Endothelial cell of umbilical vein (primary cell): ENCODE measurements around the gene KIF25. TPM values are rescaled to one million over a fixed set of nuclear protein-coding genes. Genes with fewer than 3 reads are reported as not detected.

Experiments used
- BruUV-seq: library from RNA; stranded (reverse); fragments of 400-500 nt; replicated peaks from 2 replicates; lab custom pipeline; 2021; lab: Mats Ljungman, UMichigan
- CTCF ChIA-PET: fragments of 300-600, 350-600 bp; sonication (Branson Sonifier 250); formaldehyde crosslinking; loops from one replicate; lab custom pipeline; 2021; ENCODE audit warnings: antibody characterized with exemption, inconsistent platforms; lab: Charles Lee
- POLR2A ChIA-PET: fragments of 300-600, 350-600 bp; sonication (Branson Sonifier 250); formaldehyde crosslinking; loops from one replicate; lab custom pipeline; 2021; ENCODE audit warnings: antibody characterized with exemption, inconsistent platforms; lab: Charles Lee
- DNase-seq: peaks from one replicate; pipeline ENCODE4 v3.0.0-alpha.2; 2011; ENCODE audit warnings: low read depth, low spot score
- FAIRE-seq: peaks from 2 replicates; lab custom pipeline; 2011; peaks lifted over from hg19 to GRCh38; lab: Jason Lieb, UNC
- H2AFZ ChIP-seq: 2 replicates; pipeline ENCODE4 v1.6.0; 2012; ENCODE audit warnings: low read depth, low read length, control low read depth, inconsistent platforms
- H3K27ac ChIP-seq: 2 replicates; pipeline ENCODE4 v1.5.1; 2011; ENCODE audit warnings: low read depth, mild to moderate bottlenecking, control low read depth, low read length, moderate library complexity; ENCODE audit not compliant: insufficient read depth
- H3K27me3 ChIP-seq, 2 experiments: 2 replicates each; pipeline versions ENCODE4 v1.6.0 to v1.6.1; 2011; ENCODE audit warnings: low read length in 2 of 2, mixed read lengths in 1 of 2; ENCODE audit not compliant: control insufficient read depth in 2 of 2, insufficient read depth in 2 of 2
- H3K36me3 ChIP-seq, 2 experiments: 2 replicates in 1 of 2; 3 replicates in 1 of 2; pipeline ENCODE4 v1.5.1; 2011; ENCODE audit warnings: low read length in 2 of 2, mild to moderate bottlenecking in 1 of 2, moderate library complexity in 1 of 2; ENCODE audit not compliant: control insufficient read depth in 2 of 2, insufficient read depth in 2 of 2; ENCODE audit errors: extremely low read depth in 1 of 2
- H3K4me1 ChIP-seq: 3 replicates; pipeline ENCODE4 v1.5.1; 2011; ENCODE audit warnings: mild to moderate bottlenecking, low read length; ENCODE audit not compliant: control insufficient read depth, insufficient read depth; ENCODE audit errors: extremely low read depth
- H3K4me2 ChIP-seq: 2 replicates; pipeline ENCODE4 v1.6.1; 2011; ENCODE audit warnings: low read length, control low read depth, mixed read lengths; ENCODE audit not compliant: insufficient read depth
- H3K4me3 ChIP-seq, 3 experiments: fragments of 200-600 bp in 1 of 3; sonication (generic), shearing (Covaris generic) in 1 of 3; replicated peaks in 1 of 3; 2 replicates each; pipeline ENCODE4 v1.5.1; 2011 to 2016; ENCODE audit warnings: control low read depth in 3 of 3, low read length in 3 of 3, mild to moderate bottlenecking in 2 of 3, inconsistent platforms in 1 of 3, low read depth in 1 of 3, moderate library complexity in 1 of 3; ENCODE audit not compliant: insufficient read depth in 1 of 3
- H3K79me2 ChIP-seq: 2 replicates; pipeline ENCODE4 v1.6.0; 2012; ENCODE audit warnings: low read length, inconsistent platforms; ENCODE audit not compliant: control insufficient read depth, insufficient read depth
- H3K9ac ChIP-seq: replicated peaks from 2 replicates; pipeline ENCODE3; 2011; ENCODE audit warnings: low read length, control low read depth; ENCODE audit not compliant: insufficient read depth; ENCODE audit errors: extremely low read depth
- H3K9me1 ChIP-seq: replicated peaks from 3 replicates; pipeline ENCODE4 v1.6.0; 2011; ENCODE audit warnings: mild to moderate bottlenecking, low read length; ENCODE audit not compliant: control insufficient read depth, insufficient read depth; ENCODE audit errors: extremely low read depth
- H3K9me3 ChIP-seq: replicated peaks from 2 replicates; pipeline ENCODE4 v1.5.1; 2012; ENCODE audit warnings: low read length, inconsistent platforms; ENCODE audit not compliant: control insufficient read depth, insufficient read depth
- H4K20me1 ChIP-seq: replicated peaks from 2 replicates; pipeline ENCODE3; 2011; ENCODE audit warnings: mild to moderate bottlenecking, low read length; ENCODE audit not compliant: control insufficient read depth, insufficient read depth; ENCODE audit errors: extremely low read depth
- EZH2 ChIP-seq: IDR thresholded peaks from 2 replicates; pipeline ENCODE4 v1.6.1; 2012; ENCODE audit warnings: borderline replicate concordance, low read depth, mild to moderate bottlenecking, moderate library complexity, low read length, inconsistent platforms; ENCODE audit not compliant: severe bottlenecking
- FOS ChIP-seq: IDR thresholded peaks from 2 replicates; pipeline ENCODE4 v1.6.1; 2011; ENCODE audit warnings: mild to moderate bottlenecking, low read length, moderate library complexity, borderline replicate concordance; ENCODE audit not compliant: insufficient read depth
- GATA2 ChIP-seq: IDR thresholded peaks from 2 replicates; pipeline ENCODE4 v1.7.0; 2011; ENCODE audit warnings: low read depth, mild to moderate bottlenecking, moderate library complexity, mixed read lengths, low read length; ENCODE audit not compliant: insufficient read length, insufficient read depth
- JUN ChIP-seq: IDR thresholded peaks from 2 replicates; pipeline ENCODE4 v1.6.1; 2011; ENCODE audit warnings: borderline replicate concordance, low read depth; ENCODE audit not compliant: insufficient read length, insufficient read depth
- MYC ChIP-seq: IDR thresholded peaks from one replicate; pipeline ENCODE4 v1.6.1; 2011; ENCODE audit warnings: mild to moderate bottlenecking, low read depth, low read length
- POLR2A ChIP-seq: IDR thresholded peaks from 2 replicates; pipeline ENCODE4 v1.6.1; 2012; ENCODE audit warnings: low read depth, mild to moderate bottlenecking, control low read depth, low read length
- POLR2AphosphoS5 ChIP-seq: IDR thresholded peaks from 2 replicates; pipeline ENCODE4 v1.6.1; 2012; ENCODE audit warnings: low read depth, mild to moderate bottlenecking, control low read depth, low read length, moderate library complexity; ENCODE audit not compliant: insufficient read depth
- dilution Hi-C: fragments of 300-500 bp; cut with MboI; formaldehyde crosslinking; loops from one replicate; pipeline ENCODE4 v1.15.0; 2019; ENCODE audit warnings: low sequenced_read_pairs; ENCODE audit not compliant: extremely low pct_ligation_motif_present
- intact Hi-C: fragments of 100-400 bp; cut with micrococcal nuclease; formaldehyde crosslinking; loops from one replicate; pipeline ENCODE4 v1.10.0; 2022
- polyA plus RNA-seq, 4 experiments: library from polyadenylated mRNA; depleted of rRNA in 3 of 4; stranded (reverse) in 3 of 4; unstranded in 1 of 4; fragments of >200 nt; gene quantifications; 2 replicates each; pipeline versions ENCODE4 v1.2.1 to v1.2.3, GENCODE V29; 2011 to 2012; ENCODE audit warnings: missing spikeins in 1 of 4
- total RNA-seq: library from RNA; stranded (reverse); gene quantifications from 2 replicates; pipeline ENCODE4 v1.2.3, GENCODE V29; 2021
- TF ChIP-seq, protein P1 (sequence below): IDR thresholded peaks from 2 replicates; pipeline ENCODE4 v1.6.1; 2011; ENCODE audit not compliant: insufficient read depth, insufficient read length
- TF ChIP-seq, protein P2 (sequence below), 2 donors: IDR thresholded peaks; 1 replicate in 1 of 2; 2 replicates in 1 of 2; pipeline ENCODE4 v1.5.1; 2011; ENCODE audit warnings: low read length in 2 of 2, mild to moderate bottlenecking in 2 of 2, moderate library complexity in 2 of 2, control low read depth in 1 of 2, inconsistent platforms in 1 of 2, low read depth in 1 of 2; ENCODE audit not compliant: insufficient read depth in 1 of 2; ENCODE audit errors: extremely low read depth in 1 of 2

Gene KIF25
- total and polyA plus RNA-seq, 2 donors (not counting 3 experiments of a cell fraction or from before 2014, with no cell fraction given) = not detected

DNA sequence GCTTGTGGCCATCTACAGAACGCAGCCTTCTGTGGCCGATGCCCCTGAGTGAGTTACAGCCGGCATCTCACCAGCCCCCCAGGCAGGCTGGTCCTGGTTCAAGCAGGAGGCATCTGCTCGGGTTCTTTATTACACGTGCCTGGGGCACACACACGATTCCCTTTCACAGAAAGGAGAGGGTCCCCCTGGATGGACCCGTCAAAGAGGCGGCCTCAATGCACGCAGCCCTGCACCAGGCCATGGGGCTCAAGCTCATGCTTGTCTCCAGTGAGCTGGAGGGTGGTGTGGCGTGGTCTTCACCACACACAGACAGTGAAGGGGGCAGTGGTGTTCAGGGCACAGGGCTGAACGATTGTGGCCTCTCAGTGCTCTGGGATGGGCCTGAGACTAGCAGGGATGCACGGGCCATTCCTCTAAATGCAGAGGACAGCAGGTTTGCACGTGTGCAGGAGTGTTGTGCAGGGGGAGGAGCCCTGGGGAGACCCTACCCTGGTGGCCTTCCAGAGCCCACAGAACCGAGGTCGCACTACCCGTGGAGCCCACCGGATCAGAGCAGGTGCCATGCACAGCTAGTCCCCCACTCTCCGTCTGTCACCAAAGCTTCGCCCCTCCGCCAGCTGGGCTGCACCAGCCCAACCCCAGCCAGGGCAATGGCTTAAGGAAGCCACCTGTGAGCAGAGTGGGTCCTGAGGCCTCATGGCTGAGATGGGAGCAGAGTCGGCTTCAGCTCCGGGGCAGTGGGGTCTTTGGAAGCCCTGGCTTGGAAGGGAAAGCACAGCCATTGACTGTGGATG lies 58.4 kb downstream of the KIF25 start:
- intact Hi-C loops (no loop called here), dilution Hi-C loops (no loop called here)
- no peak overlapping the region for H3K9ac ChIP-seq
- no peaks in the 10 kb centered on the region for H3K4me1 ChIP-seq
- H3K27me3 ChIP-seq = no peaks in the 10 kb centered on the region
- TF ChIP-seq JUN (no peak), GATA2 (no peak), POLR2A (no peak), MYC (no peak), POLR2AphosphoS5 (no peak), FOS (no peak), EZH2 (no peak)
- TF ChIP-seq, protein P1, sequence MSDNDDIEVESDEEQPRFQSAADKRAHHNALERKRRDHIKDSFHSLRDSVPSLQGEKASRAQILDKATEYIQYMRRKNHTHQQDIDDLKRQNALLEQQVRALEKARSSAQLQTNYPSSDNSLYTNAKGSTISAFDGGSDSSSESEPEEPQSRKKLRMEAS = no peak
- TF ChIP-seq, protein P2, sequence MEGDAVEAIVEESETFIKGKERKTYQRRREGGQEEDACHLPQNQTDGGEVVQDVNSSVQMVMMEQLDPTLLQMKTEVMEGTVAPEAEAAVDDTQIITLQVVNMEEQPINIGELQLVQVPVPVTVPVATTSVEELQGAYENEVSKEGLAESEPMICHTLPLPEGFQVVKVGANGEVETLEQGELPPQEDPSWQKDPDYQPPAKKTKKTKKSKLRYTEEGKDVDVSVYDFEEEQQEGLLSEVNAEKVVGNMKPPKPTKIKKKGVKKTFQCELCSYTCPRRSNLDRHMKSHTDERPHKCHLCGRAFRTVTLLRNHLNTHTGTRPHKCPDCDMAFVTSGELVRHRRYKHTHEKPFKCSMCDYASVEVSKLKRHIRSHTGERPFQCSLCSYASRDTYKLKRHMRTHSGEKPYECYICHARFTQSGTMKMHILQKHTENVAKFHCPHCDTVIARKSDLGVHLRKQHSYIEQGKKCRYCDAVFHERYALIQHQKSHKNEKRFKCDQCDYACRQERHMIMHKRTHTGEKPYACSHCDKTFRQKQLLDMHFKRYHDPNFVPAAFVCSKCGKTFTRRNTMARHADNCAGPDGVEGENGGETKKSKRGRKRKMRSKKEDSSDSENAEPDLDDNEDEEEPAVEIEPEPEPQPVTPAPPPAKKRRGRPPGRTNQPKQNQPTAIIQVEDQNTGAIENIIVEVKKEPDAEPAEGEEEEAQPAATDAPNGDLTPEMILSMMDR (IDR thresholded peaks at IDR 0.05; ENCODE audit: extremely low read depth in 1 of 2, insufficient read depth in 1 of 2, low read depth in 1 of 2, low read length in 2 of 2) = no peak
- H3K27ac ChIP-seq = no peak overlapping the region
- H3K9me1 ChIP-seq = no peaks in the 10 kb centered on the region
- DNase-seq = no peak
- ChIA-PET CTCF (no interaction called here), POLR2A (no interaction called here)
- no peak overlapping the region for H2AFZ ChIP-seq
- no TSS peak for BruUV-seq
- no peak overlapping the region for H3K4me2 ChIP-seq
- H3K36me3 ChIP-seq = no peaks in the 10 kb centered on the region
- H3K4me3 ChIP-seq = no peak overlapping the region
- no peaks in the 10 kb centered on the region for H4K20me1 ChIP-seq
- FAIRE-seq = no peak
- H3K9me3 ChIP-seq = no peaks in the 10 kb centered on the region
- H3K79me2 ChIP-seq = no peaks in the 10 kb centered on the region
